Ectodermal cell (in vitro differentiated cells): Measurements from ENCODE around the gene PGRMC1. TPM values are rescaled to one million over a fixed set of nuclear protein-coding genes. Genes with fewer than 3 reads are reported as not detected.

Experiments used
- H3K27ac ChIP-seq: 2 replicates; pipeline ENCODE4 v1.7.0; 2013; ENCODE audit warnings: mild to moderate bottlenecking, low read depth, low read length; ENCODE audit not compliant: insufficient read depth, poor library complexity, severe bottlenecking
- H3K27me3 ChIP-seq: 2 replicates; pipeline ENCODE4 v1.7.0; 2013; ENCODE audit warnings: mild to moderate bottlenecking, low read length; ENCODE audit not compliant: insufficient read depth, control insufficient read depth, poor library complexity, severe bottlenecking
- H3K36me3 ChIP-seq: one replicate; pipeline ENCODE4 v1.7.0; 2013; ENCODE audit warnings: low read length; ENCODE audit not compliant: control insufficient read depth, insufficient read depth
- H3K4me1 ChIP-seq: one replicate; pipeline ENCODE4 v1.7.0; 2013; ENCODE audit warnings: low read length; ENCODE audit not compliant: control insufficient read depth, insufficient read depth
- H3K4me3 ChIP-seq: 2 replicates; pipeline ENCODE4 v1.7.0; 2013; ENCODE audit warnings: low read depth, low read length, control low read depth; ENCODE audit not compliant: insufficient read depth
- H3K9me3 ChIP-seq: 2 replicates; pipeline ENCODE4 v1.7.0; 2013; ENCODE audit warnings: mild to moderate bottlenecking, low read length, moderate library complexity; ENCODE audit not compliant: control insufficient read depth
- WGBS, 2 experiments: methylation state at CpG; one replicate each; pipeline ENCODE4 v1.1.7; 2013; ENCODE audit warnings: missing lambda C conversion rate in 2 of 2; 5-methylcytosine and 5-hydroxymethylcytosine counted together
- polyA plus RNA-seq, 4 experiments: library from polyadenylated mRNA; stranded (reverse); fragments of 50-300 nt; gene quantifications; one replicate each; pipeline ENCODE4 v1.2.3, GENCODE V29; 2013

The PGRMC1 gene
- polyA plus RNA-seq (2013, experiment 1 of 4): 178 TPM
- 179 TPM for polyA plus RNA-seq (2013, experiment 2 of 4)
- 175 TPM for polyA plus RNA-seq (2013, experiment 3 of 4)
- polyA plus RNA-seq (2013, experiment 4 of 4): 176 TPM

- peaks cover 7% of the 10 kb centered on the region for H3K4me1 ChIP-seq
- 0% methylated on average over 82 of the region's 82 CpGs for WGBS, 2 experiments
Observed at GRCh38 chrX:119235872-119236622, at the start of gene PGRMC1. TSS of gene PGRMC1 (plus strand) at chrX:119236285. CDS start at chrX:119236364, 79 bp downstream.

GRCh38 chrX:119186763-119187162, 49.3 kb upstream of the PGRMC1 start:
- H3K36me3 ChIP-seq: no peaks in the 10 kb centered on the region
- H3K9me3 ChIP-seq: no peaks in the 10 kb centered on the region
- H3K4me3 ChIP-seq: no peak overlapping the region
- no peaks in the 10 kb centered on the region for H3K27me3 ChIP-seq
- 79 to 83% methylated on average over 7 to 8 of the region's 8 CpGs for WGBS, 2 experiments
- H3K4me1 ChIP-seq: no peaks in the 10 kb centered on the region
- H3K27ac ChIP-seq: no peak overlapping the region

More at GRCh38 chrX:119235872-119236622, at the start of gene PGRMC1:
- no peaks in the 10 kb centered on the region for H3K27me3 ChIP-seq
- no peaks in the 10 kb centered on the region for H3K9me3 ChIP-seq
- peak within 1 kb of the TSS; percentile 44 for H3K27ac ChIP-seq
- no peaks in the 10 kb centered on the region for H3K36me3 ChIP-seq
- H3K4me3 ChIP-seq: peak within 1 kb of the TSS; percentile 60

GRCh38 chrX:119187298-119187697, 48.8 kb upstream of the PGRMC1 start:
- Histone ChIP-seq H3K9me3 (no peaks in the 10 kb centered on the region), H3K4me3 (no peak overlapping the region), H3K27me3 (no peaks in the 10 kb centered on the region), H3K36me3 (no peaks in the 10 kb centered on the region), H3K27ac (no peak overlapping the region), H3K4me1 (no peaks in the 10 kb centered on the region)
- WGBS, 2 experiments: 86 to 98% methylated on average over 4 of the region's 4 CpGs

GRCh38 chrX:119189115-119189514, 47.0 kb upstream of the PGRMC1 start:
- Histone ChIP-seq H3K27ac (no peak overlapping the region), H3K4me3 (no peak overlapping the region), H3K27me3 (no peaks in the 10 kb centered on the region), H3K4me1 (no peaks in the 10 kb centered on the region), H3K36me3 (no peaks in the 10 kb centered on the region), H3K9me3 (no peaks in the 10 kb centered on the region)
- WGBS, 2 experiments: 97 to 98% methylated on average over 3 of the region's 3 CpGs

- Histone ChIP-seq H3K27me3 (no peaks in the 10 kb centered on the region), H3K4me3 (no peak overlapping the region), H3K4me1 (no peaks in the 10 kb centered on the region), H3K27ac (no peak overlapping the region), H3K36me3 (no peaks in the 10 kb centered on the region), H3K9me3 (no peaks in the 10 kb centered on the region)
- WGBS, 2 experiments: 94 to 95% methylated on average over 4 of the region's 4 CpGs
Observed at GRCh38 chrX:119189595-119189994, 46.5 kb upstream of the PGRMC1 start.

- Histone ChIP-seq H3K4me3 (no peak overlapping the region), H3K36me3 (no peaks in the 10 kb centered on the region), H3K27me3 (no peaks in the 10 kb centered on the region), H3K4me1 (no peaks in the 10 kb centered on the region), H3K27ac (no peak overlapping the region), H3K9me3 (no peaks in the 10 kb centered on the region)
- 92 to 94% methylated on average over 4 of the region's 4 CpGs for WGBS, 2 experiments
Observed at GRCh38 chrX:119190091-119190681, 45.9 kb upstream of the PGRMC1 start.

- H3K36me3 ChIP-seq: no peaks in the 10 kb centered on the region
- no peaks in the 10 kb centered on the region for H3K27me3 ChIP-seq
- H3K27ac ChIP-seq: no peak overlapping the region
- 88 to 90% methylated on average over 4 to 8 of the region's 8 CpGs for WGBS, 2 experiments
- no peaks in the 10 kb centered on the region for H3K9me3 ChIP-seq
- H3K4me3 ChIP-seq: no peak overlapping the region
- H3K4me1 ChIP-seq: no peaks in the 10 kb centered on the region
Observed at GRCh38 chrX:119190831-119191230, 45.3 kb upstream of the PGRMC1 start.

- no peak overlapping the region for H3K4me3 ChIP-seq
- H3K27ac ChIP-seq: no peak overlapping the region
- no peaks in the 10 kb centered on the region for H3K36me3 ChIP-seq
- 82 to 87% methylated on average over 5 of the region's 5 CpGs for WGBS, 2 experiments
- no peaks in the 10 kb centered on the region for H3K9me3 ChIP-seq
- H3K27me3 ChIP-seq: no peaks in the 10 kb centered on the region
- no peaks in the 10 kb centered on the region for H3K4me1 ChIP-seq
Observed at GRCh38 chrX:119194621-119195020, 41.5 kb upstream of the PGRMC1 start.

GRCh38 chrX:119201570-119201969, 34.5 kb upstream of the PGRMC1 start:
- H3K4me3 ChIP-seq: no peak overlapping the region
- WGBS, 2 experiments: 89 to 91% methylated on average over 3 to 4 of the region's 4 CpGs
- no peaks in the 10 kb centered on the region for H3K4me1 ChIP-seq
- no peaks in the 10 kb centered on the region for H3K27me3 ChIP-seq
- H3K36me3 ChIP-seq: no peaks in the 10 kb centered on the region
- H3K9me3 ChIP-seq: no peaks in the 10 kb centered on the region
- no peak overlapping the region for H3K27ac ChIP-seq

GRCh38 chrX:119206203-119206602, 29.9 kb upstream of the PGRMC1 start:
- H3K36me3 ChIP-seq: no peaks in the 10 kb centered on the region
- no peak overlapping the region for H3K4me3 ChIP-seq
- no peaks in the 10 kb centered on the region for H3K4me1 ChIP-seq
- H3K27ac ChIP-seq: no peak overlapping the region
- WGBS, 2 experiments: 94 to 95% methylated on average over 5 of the region's 5 CpGs
- H3K27me3 ChIP-seq: no peaks in the 10 kb centered on the region
- H3K9me3 ChIP-seq: no peaks in the 10 kb centered on the region
